BJ (cell line): Measurements from ENCODE around the gene HECW1. TPM values are rescaled to one million over a fixed set of nuclear protein-coding genes. Genes with fewer than 3 reads are reported as not detected.

Source experiments
- CTCF ChIA-PET: fragments of 350-600 bp; formaldehyde crosslinking; extraction: SDS; loops from one replicate; lab custom pipeline; 2021; ENCODE audit warnings: antibody characterized with exemption, inconsistent platforms; lab: Yijun Ruan, JAX
- POLR2A ChIA-PET: fragments of 300-600 bp; sonication (Branson Sonifier 250); formaldehyde crosslinking; extraction: SDS; loops from one replicate; lab custom pipeline; 2021; ENCODE audit warnings: antibody characterized with exemption; lab: Charles Lee
- DNase-seq: peaks from one replicate; pipeline ENCODE4 v3.0.0-alpha.2; 2011; ENCODE audit warnings: low read depth
- H3K27me3 ChIP-seq: 2 replicates; pipeline ENCODE4 v1.6.0; 2011; ENCODE audit warnings: low read length; ENCODE audit not compliant: control insufficient read depth, insufficient read depth
- H3K36me3 ChIP-seq: 2 replicates; pipeline ENCODE4 v1.5.1; 2011; ENCODE audit warnings: low read length; ENCODE audit not compliant: control insufficient read depth, insufficient read depth
- H3K4me3 ChIP-seq: 2 replicates; pipeline ENCODE4 v1.5.1; 2011; ENCODE audit warnings: low read depth, mild to moderate bottlenecking, control low read depth, low read length
- CTCF ChIP-seq: IDR thresholded peaks from 2 replicates; pipeline ENCODE4 v1.5.1; 2011; ENCODE audit warnings: low read depth, mild to moderate bottlenecking, control low read depth, inconsistent platforms, low read length, moderate library complexity; ENCODE audit not compliant: insufficient read depth
- polyA plus RNA-seq: library from polyadenylated mRNA; depleted of rRNA; stranded (reverse); fragments of >200 nt; gene quantifications from 2 replicates; pipeline ENCODE4 v1.2.3, GENCODE V29; 2011

The HECW1 gene
- polyA plus RNA-seq, 1 experiment, result 2.9 TPM

GRCh38 chr7:43083106-43083505 is 29.3 kb upstream of the HECW1 start:
- no peak for DNase-seq
- Histone ChIP-seq H3K36me3 (no peaks in the 10 kb centered on the region), H3K27me3 (no peaks in the 10 kb centered on the region; the same call in none of the 2 replicates), H3K4me3 (no peak overlapping the region)
- TF ChIP-seq CTCF, result no peak
- CTCF ChIA-PET, result interaction anchor here (1.0 kb wide), 1 partner anchor 138 kb away, joined by 4 read pairs; no protein-coding TSS in a partner anchor
- POLR2A ChIA-PET, result interaction anchor here (0.6 kb wide), 1 partner anchor 13 kb away, joined by 4 read pairs; no protein-coding TSS in a partner anchor

DNA sequence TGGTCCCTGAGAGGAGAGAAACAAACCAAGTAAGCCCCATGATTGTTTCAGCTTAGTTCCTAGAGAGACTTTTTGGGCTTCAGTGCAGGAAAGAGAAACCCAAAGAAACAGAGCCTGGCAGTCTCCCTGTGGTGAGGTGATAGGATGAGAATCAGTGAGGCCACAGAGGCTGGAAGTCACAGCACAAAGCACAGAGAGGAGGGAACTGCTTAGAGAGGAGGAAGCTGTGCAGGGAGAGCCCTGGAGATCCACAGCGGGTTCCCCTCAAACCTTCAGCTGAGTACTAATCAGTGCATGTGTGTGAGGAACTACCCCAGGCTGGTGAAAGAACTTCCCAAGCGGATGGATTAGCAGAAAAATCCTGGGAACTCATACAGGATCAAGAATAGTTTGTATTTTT is 27.4 kb upstream of the HECW1 start:
- no peak overlapping the region for H3K4me3 ChIP-seq
- TF ChIP-seq CTCF, result no peak
- POLR2A ChIA-PET, result no interaction called here
- no peak for DNase-seq
- H3K36me3 ChIP-seq, result no peaks in the 10 kb centered on the region
- CTCF ChIA-PET, result interaction anchor here (1.2 kb wide), 1 partner anchor 23 kb away, joined by 4 read pairs; no protein-coding TSS in a partner anchor
- H3K27me3 ChIP-seq, result no peaks in the 10 kb centered on the region; the same call in none of the 2 replicates

DNA sequence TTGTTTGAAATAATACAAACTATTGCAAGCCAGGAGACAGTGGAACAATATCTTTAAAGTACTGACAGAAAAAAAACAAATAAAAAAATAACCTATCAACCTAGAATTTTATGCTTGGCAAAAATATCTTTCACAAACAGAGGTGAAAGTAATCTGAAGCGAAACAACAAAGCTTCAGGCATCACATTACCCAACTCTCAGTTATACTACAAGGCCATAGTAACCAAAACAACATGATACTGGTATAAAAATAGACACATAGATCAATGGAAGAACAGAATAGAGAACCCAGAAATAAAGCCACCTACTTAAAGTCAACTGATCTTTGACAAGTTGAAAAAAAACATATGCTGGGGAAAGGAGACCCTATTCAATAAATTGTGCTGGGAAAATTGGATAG is 26.5 kb upstream of the HECW1 start:
- POLR2A ChIA-PET, result no interaction called here
- TF ChIP-seq CTCF, result no peak
- Histone ChIP-seq H3K27me3 (no peaks in the 10 kb centered on the region; the same call in none of the 2 replicates), H3K4me3 (no peak overlapping the region), H3K36me3 (no peaks in the 10 kb centered on the region)
- no peak for DNase-seq
- CTCF ChIA-PET, result interaction anchor here (1.2 kb wide), 2 partner anchors 15 to 22 kb away, joined by 4 read pairs; no protein-coding TSS in a partner anchor

DNA sequence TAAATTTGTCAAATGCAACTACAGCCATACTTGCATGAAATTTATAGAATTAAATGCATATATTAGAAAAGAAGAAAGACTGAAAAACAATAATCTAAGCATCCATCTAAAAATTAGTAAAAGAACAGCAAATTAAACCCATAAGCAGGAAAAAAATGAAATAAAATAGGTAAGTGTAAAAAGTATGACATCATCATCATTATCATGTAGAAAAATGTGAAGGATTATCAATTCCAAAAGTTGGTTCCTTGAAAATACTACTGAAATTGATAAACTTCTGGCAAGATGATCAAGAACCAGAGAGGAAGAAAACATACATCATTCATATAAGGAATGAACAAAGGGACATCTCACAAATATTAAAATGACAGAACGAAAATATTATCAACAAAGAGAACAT is 19.6 kb upstream of the HECW1 start:
- ChIA-PET CTCF (interaction anchor here (1.9 kb wide), 1 partner anchor 15 kb away, joined by 7 read pairs; no protein-coding TSS in a partner anchor), POLR2A (no interaction called here)
- Histone ChIP-seq H3K4me3 (no peak overlapping the region), H3K36me3 (no peaks in the 10 kb centered on the region), H3K27me3 (no peaks in the 10 kb centered on the region; the same call in 1 of the 2 replicates)
- no peak for DNase-seq
- no peak for TF ChIP-seq CTCF

- ChIA-PET POLR2A (no interaction called here), CTCF (no interaction called here)
- H3K4me3 ChIP-seq, result no peak overlapping the region
- H3K27me3 ChIP-seq, result no peaks in the 10 kb centered on the region
- no peak for TF ChIP-seq CTCF
- no peaks in the 10 kb centered on the region for H3K36me3 ChIP-seq
- no peak for DNase-seq
Observed at GRCh38 chr7:43096875-43097274, 15.6 kb upstream of the HECW1 start.
